ENCODE data around the gene SEC14L6. TPM values are rescaled to one million over a fixed set of nuclear protein-coding genes. Genes with fewer than 3 reads are reported as not detected.

SEC14L6 gene
- polyA plus RNA-seq, 1 experiment, result 0.09 TPM

- Histone ChIP-seq H3K36me3 (ENCODE audit: control insufficient read depth, insufficient read depth, low read length) (no peaks in the 10 kb centered on the region), H3K27me3 (ENCODE audit: control insufficient read depth, insufficient read depth, low read length) (peaks cover 3% of the 10 kb centered on the region), H3K4me3 (ENCODE audit: low read depth, low read length) (no peak overlapping the region)
- TF ChIP-seq CTCF (IDR thresholded peaks at IDR 0.05; ENCODE audit: insufficient read depth, low read depth, low read length), result no peak
- ChIA-PET CTCF (no interaction called here), POLR2A (no interaction called here)
- DNase-seq (ENCODE audit: low read depth), result no peak
Observed at GRCh38 chr22:30491381-30491780, 55.2 kb downstream of the SEC14L6 start.

- ChIA-PET POLR2A (no interaction called here), CTCF (interaction anchor here (0.7 to 1.9 kb wide), 4 partner anchors 30 to 235 kb away, joined by 3 to 5 read pairs (median 3); no protein-coding TSS in a partner anchor)
- no peak for DNase-seq (ENCODE audit: low read depth)
- H3K27me3 ChIP-seq (ENCODE audit: control insufficient read depth, insufficient read depth, low read length), result peaks cover 1% of the 10 kb centered on the region
- no peaks in the 10 kb centered on the region for H3K36me3 ChIP-seq (ENCODE audit: control insufficient read depth, insufficient read depth, low read length)
- TF ChIP-seq CTCF (IDR thresholded peaks at IDR 0.05; ENCODE audit: insufficient read depth, low read depth, low read length), result peak; percentile 37; the same call in 1 of the 2 replicates
- H3K4me3 ChIP-seq (ENCODE audit: low read depth, low read length), result no peak overlapping the region
Observed at GRCh38 chr22:30490399-30490798, 56.1 kb downstream of the SEC14L6 start.

- Histone ChIP-seq H3K36me3 (ENCODE audit: control insufficient read depth, insufficient read depth, low read length) (no peaks in the 10 kb centered on the region), H3K27me3 (ENCODE audit: control insufficient read depth, insufficient read depth, low read length) (no peaks in the 10 kb centered on the region; the same call in none of the 2 replicates), H3K4me3 (ENCODE audit: low read depth, low read length) (no peak overlapping the region)
- POLR2A ChIA-PET, result no interaction called here
- no peak for TF ChIP-seq CTCF (IDR thresholded peaks at IDR 0.05; ENCODE audit: insufficient read depth, low read depth, low read length)
- DNase-seq (ENCODE audit: low read depth), result no peak
- CTCF ChIA-PET, result interaction anchor here (1.2 to 1.9 kb wide), 2 partner anchors 9 to 43 kb away, joined by 5 to 6 read pairs; no protein-coding TSS in a partner anchor
Observed at GRCh38 chr22:30488121-30488520, 58.4 kb downstream of the SEC14L6 start.

GRCh38 chr22:30486661-30487115, 59.9 kb downstream of the SEC14L6 start:
- no peak overlapping the region for H3K4me3 ChIP-seq (ENCODE audit: low read depth, low read length)
- CTCF ChIA-PET, result interaction anchor here (0.9 to 3.9 kb wide), 12 partner anchors 10 to 227 kb away, joined by 3 to 63 read pairs (median 5); partner anchors contain the start of gene SEC14L2
- H3K27me3 ChIP-seq (ENCODE audit: control insufficient read depth, insufficient read depth, low read length), result no peaks in the 10 kb centered on the region; the same call in none of the 2 replicates
- no peak for TF ChIP-seq CTCF (IDR thresholded peaks at IDR 0.05; ENCODE audit: insufficient read depth, low read depth, low read length)
- no peak for DNase-seq (ENCODE audit: low read depth)
- H3K36me3 ChIP-seq (ENCODE audit: control insufficient read depth, insufficient read depth, low read length), result no peaks in the 10 kb centered on the region
- POLR2A ChIA-PET, result no interaction called here

DNA sequence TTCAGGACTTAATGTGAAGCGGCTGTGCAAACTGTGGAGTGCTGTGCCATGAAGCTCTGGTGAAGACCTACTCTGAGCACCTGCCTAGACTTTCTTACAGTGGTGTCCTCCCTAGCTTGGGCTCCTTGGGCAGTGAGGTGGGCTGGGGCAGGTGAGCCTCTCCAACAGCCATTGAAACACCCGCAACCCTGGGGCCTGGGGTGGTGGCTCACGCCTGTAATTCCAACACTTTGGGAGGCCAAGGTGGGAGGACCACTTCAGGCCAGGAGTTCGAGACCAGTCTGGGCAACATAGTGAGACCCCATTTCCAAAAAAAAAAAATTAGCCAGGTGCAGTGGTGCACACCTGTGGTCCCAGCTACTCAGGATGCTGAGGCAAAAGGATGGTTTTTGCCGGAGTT, 60.4 kb downstream of the SEC14L6 start:
- H3K4me3 ChIP-seq (ENCODE audit: low read depth, low read length), result no peak overlapping the region
- no peak for DNase-seq (ENCODE audit: low read depth)
- POLR2A ChIA-PET, result no interaction called here
- H3K36me3 ChIP-seq (ENCODE audit: control insufficient read depth, insufficient read depth, low read length), result no peaks in the 10 kb centered on the region
- H3K27me3 ChIP-seq (ENCODE audit: control insufficient read depth, insufficient read depth, low read length), result peaks cover 3% of the 10 kb centered on the region
- TF ChIP-seq CTCF (IDR thresholded peaks at IDR 0.05; ENCODE audit: insufficient read depth, low read depth, low read length), result no peak
- CTCF ChIA-PET, result interaction anchor here (0.6 to 3.9 kb wide), 23 partner anchors 10 to 272 kb away, joined by 3 to 63 read pairs (median 4); partner anchors contain the start of gene SEC14L2

Measured in BJ (cell line).